Large intestine (tissue), 3 donors: ENCODE data around the gene COA8. TPM values are rescaled to one million over a fixed set of nuclear protein-coding genes. Genes with fewer than 3 reads are reported as not detected.

Source experiments
- DNase-seq, 2 donors: peaks; one replicate each; pipeline versions ENCODE4 v3.0.0 to v3.0.0-alpha.2; 2013
- H3K27ac ChIP-seq: one replicate; pipeline ENCODE4 v1.5.1; 2013; ENCODE audit warnings: low read length
- H3K27me3 ChIP-seq: 2 replicates; pipeline ENCODE4 v1.6.1; 2013; ENCODE audit warnings: low read length; ENCODE audit not compliant: control insufficient read depth, insufficient read depth
- H3K36me3 ChIP-seq: 2 replicates; pipeline ENCODE4 v1.6.1; 2013; ENCODE audit warnings: low read length; ENCODE audit not compliant: control insufficient read depth, insufficient read depth
- H3K4me1 ChIP-seq: one replicate; pipeline ENCODE4 v1.6.1; 2013; ENCODE audit warnings: low read length; ENCODE audit not compliant: control insufficient read depth, insufficient read depth
- H3K4me3 ChIP-seq: one replicate; pipeline ENCODE4 v1.5.1; 2013; ENCODE audit warnings: low read length
- H3K9me3 ChIP-seq: one replicate; pipeline ENCODE4 v1.6.1; 2013; ENCODE audit warnings: mild to moderate bottlenecking, low read depth, low read length, moderate library complexity; ENCODE audit not compliant: control insufficient read depth
- WGBS: methylation state at CpG from one replicate; pipeline ENCODE4 v1.1.5; 2013; ENCODE audit warnings: low lambda C conversion rate; ENCODE audit not compliant: insufficient coverage; 5-methylcytosine and 5-hydroxymethylcytosine counted together
- polyA plus RNA-seq: library from polyadenylated mRNA; unstranded; fragments of 120-200 nt; gene quantifications from one replicate; pipeline ENCODE4 v1.2.1, GENCODE V29; 2013

Gene COA8
- polyA plus RNA-seq, 1 donor: 45.6 TPM

DNA sequence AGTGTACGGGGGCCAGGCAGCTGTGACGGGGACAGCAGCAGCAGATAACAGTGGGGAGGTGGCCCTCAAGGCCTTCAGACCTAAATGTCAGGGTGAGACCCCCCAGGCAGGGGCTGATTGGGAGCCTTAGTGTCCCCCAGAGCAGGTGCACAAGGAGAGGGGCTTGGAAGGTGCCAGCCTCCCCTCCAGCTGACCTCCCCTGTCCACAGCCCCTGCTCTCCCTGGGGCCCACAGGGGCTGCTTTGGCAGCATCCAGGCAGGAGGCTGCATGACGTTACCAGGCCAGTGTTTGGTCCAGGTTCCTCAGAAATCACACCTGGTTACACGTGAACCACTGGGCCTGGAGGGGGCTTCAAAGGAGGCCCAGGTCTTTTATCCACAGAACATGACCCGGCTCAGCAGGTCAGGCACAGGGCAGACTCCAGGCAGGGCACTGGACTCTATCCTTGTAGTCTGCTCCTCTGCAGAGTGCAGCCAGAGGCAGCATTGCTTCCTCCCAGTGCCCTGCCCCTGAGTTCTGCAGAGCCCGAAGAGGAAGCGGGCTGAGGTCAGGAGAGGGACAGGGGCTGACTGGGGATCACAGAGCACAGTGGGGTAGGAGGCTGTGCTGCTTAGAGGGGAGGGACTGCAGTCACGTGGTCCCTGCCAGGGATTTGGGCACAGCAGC lies 36.4 kb upstream of the COA8 start:
- Histone ChIP-seq H3K36me3 (peaks cover 9% of the 10 kb centered on the region), H3K27me3 (peaks cover 2% of the 10 kb centered on the region), H3K4me3 (no peak overlapping the region), H3K27ac (peak overlapping the region; percentile 91), H3K4me1 (peaks cover 68% of the 10 kb centered on the region), H3K9me3 (peaks cover 6% of the 10 kb centered on the region)
- no peak for DNase-seq
- WGBS: no CpG with 5 or more reads among the region's 8 CpGs

DNA sequence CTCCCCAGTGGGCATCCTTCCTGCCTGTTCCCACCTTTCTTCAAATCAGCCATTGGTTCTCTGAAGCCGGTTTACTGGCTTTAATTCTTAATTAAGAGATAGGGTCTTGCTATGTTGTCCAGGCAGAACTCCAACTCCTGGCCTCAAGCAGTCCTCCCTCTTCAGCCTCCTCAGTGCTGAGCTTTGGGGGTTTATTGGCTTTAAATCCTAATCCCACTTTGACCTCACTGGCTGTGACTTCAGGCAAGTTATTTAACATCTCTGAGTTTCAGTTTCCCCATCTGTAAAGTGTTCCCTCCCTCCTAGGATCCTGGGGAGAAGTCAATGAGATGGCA lies 35.9 kb upstream of the COA8 start:
- H3K9me3 ChIP-seq: peaks cover 6% of the 10 kb centered on the region
- peak overlapping the region; percentile 91 for H3K27ac ChIP-seq
- peaks cover 2% of the 10 kb centered on the region for H3K27me3 ChIP-seq
- no CpG with 5 or more reads among the region's 1 CpG for WGBS
- H3K4me3 ChIP-seq: no peak overlapping the region
- peaks cover 10% of the 10 kb centered on the region for H3K36me3 ChIP-seq
- H3K4me1 ChIP-seq: peaks cover 68% of the 10 kb centered on the region
- no peak for DNase-seq

DNA sequence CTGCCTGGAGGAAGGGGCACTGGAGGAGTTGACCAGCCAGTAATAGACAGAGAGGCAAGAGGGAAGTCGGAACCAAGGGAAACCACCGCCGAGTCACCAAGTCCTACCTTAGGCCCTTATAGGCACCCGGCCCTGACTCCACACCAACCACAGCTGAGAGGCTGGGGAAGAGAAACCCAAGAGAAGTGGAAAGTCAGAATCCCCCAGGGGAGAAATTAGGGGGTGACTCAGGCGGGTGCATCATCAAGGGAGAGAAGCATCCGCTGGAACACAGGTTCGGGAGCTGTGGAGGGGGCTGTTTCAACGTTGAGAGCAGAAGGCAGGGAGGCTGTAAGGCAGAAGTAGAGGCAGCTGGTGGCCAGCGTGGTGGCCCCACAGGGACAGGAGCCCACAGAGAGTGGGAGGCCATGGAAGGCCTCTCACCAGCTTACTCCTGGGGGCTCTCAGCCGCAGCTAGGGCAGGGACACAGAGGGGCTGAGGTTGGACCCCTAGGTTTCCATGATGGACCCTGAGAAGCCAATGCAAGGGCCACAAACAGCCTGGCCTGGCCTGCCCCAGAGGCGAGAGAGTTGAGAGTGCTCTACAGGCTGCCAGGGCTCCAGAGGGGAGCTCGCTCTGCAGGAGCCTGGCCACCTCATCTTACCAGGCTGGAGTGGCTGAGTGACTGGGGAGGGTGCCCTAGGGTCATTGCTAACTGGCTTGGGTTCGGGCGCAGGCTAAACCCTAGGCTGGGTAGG lies 35.2 kb upstream of the COA8 start:
- Histone ChIP-seq H3K4me3 (peak overlapping the region; percentile 95), H3K36me3 (peaks cover 13% of the 10 kb centered on the region), H3K4me1 (peaks cover 73% of the 10 kb centered on the region), H3K9me3 (peaks cover 6% of the 10 kb centered on the region), H3K27ac (peak overlapping the region; percentile 98), H3K27me3 (peaks cover 2% of the 10 kb centered on the region)
- no CpG with 5 or more reads among the region's 14 CpGs for WGBS
- no peak for DNase-seq

DNA sequence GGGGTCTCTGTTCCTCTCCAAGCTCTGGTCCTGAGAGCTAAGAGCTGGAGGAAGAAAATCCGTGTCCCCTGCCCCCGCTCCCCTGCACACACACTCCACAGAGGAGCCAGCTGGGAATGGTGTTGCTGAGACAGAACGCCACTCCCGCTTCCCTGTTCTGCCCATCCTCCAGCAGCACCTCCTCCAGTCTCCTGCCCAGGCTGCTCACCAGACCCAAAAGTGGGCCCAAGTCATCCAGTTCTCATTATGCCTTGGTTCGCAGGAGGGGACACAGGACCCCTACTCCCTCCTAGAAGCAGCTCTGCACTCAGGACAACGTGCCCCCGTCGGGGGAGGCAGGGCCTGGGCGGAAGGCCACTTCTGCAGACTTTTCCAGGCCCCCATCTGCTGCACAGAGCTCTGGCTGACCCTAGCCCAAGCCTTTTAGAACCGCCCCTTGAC lies 34.6 kb upstream of the COA8 start:
- peak overlapping the region; percentile 95 for H3K4me3 ChIP-seq
- H3K27ac ChIP-seq: peak overlapping the region; percentile 98
- H3K27me3 ChIP-seq: peaks cover under 1% of the 10 kb centered on the region
- WGBS: no CpG with 5 or more reads among the region's 10 CpGs
- H3K4me1 ChIP-seq: peaks cover 79% of the 10 kb centered on the region
- peaks cover 6% of the 10 kb centered on the region for H3K9me3 ChIP-seq
- peak in 1 of 2 donors; percentile 53 for DNase-seq
- H3K36me3 ChIP-seq: peaks cover 19% of the 10 kb centered on the region

DNA sequence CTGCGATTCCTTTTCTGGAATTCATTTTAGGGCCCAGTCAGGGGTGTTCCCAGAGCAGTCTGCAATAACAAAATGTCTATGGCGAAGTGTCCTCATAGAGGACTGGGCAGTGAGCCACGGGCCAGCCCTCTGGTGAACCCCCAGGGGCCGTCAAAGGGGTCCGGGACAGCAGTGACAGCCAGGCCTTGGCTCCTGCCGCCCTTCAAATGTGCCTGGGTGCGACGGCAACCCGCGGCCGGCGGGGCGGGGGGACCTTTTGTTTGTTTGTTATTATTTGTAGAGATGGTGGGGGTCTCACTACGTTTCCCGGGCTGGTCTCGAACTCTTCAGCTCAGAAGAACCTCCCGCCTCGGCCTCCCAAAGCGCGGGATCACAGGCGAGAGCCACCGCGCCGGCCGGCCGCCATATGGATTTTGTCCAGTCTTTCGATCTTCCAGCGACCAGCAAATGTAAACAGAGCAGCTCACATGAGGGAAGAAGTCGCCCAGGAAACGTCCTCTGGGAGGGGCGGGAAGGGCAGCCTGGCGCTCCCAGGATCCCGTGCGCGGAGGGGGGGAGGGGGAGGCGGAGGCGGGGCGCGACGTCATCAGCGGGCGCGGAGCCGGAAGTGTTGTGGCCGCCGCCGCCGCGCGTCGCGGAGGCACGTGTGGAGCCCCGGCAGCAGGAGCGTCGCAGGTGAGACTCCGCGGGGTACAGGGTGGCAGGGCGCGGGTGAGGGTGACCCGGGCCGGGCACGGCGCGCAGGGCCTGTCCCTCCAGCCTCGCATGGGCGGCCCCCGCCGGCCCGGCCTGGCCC lies 34.0 kb upstream of the COA8 start, which contains the start of gene TRMT61A:
Gene TRMT61A (plus strand): TSS at position 610 of the 796 bp plus-strand sequence. CDS start 783 bp downstream, outside the sequence.
- DNase-seq: peak; percentile 90
- peaks cover 19% of the 10 kb centered on the region for H3K36me3 ChIP-seq
- no peaks in the 10 kb centered on the region for H3K27me3 ChIP-seq
- peaks cover 82% of the 10 kb centered on the region for H3K4me1 ChIP-seq
- no CpG with 5 or more reads among the region's 70 CpGs for WGBS
- H3K4me3 ChIP-seq: peak within 1 kb of the TSS; percentile 95
- peaks cover 6% of the 10 kb centered on the region for H3K9me3 ChIP-seq
- H3K27ac ChIP-seq: peak within 1 kb of the TSS; percentile 98

DNA sequence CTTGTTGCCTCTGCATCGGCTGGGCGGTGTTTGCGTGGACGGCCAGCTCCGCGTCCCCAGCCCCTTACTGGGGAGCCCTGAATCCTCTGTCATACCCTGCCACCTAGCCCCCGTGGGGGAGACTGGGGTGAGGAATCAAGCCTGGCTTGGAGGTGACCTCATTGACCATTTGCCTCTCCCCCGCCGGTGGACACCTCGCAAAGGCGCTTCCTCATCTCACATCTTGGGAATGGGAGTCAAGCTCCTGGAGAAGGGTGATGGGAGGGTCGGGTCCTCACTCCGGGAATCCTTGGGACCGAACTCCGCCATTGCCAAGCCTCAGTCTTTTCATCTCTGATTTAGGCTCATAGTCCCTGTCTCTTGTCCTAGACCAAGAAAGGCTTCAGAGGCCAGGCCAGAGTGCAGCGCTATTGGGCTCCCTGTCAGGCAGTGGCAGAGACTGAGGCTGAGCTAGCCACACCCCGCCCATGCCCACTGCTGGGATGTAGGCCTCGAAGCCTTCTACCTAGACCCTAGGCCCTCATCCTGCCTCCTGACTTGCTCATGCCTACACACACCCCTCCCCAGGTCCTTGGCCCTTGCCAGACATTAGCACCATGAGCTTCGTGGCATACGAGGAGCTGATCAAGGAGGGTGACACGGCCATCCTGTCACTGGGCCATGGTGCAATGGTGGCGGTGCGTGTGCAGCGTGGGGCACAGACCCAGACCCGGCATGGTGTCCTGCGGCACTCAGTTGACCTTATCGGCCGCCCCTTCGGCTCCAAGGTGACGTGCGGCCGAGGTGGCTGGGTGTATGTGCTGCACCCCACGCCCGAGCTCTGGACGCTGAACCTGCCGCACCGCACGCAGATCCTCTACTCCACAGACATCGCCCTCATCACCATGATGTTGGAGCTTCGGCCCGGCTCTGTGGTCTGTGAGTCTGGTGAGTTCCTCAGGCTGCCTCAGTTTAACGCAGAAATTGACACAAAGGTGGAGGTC lies 33.1 kb upstream of the COA8 start:
- 0% methylated on average over 1 of the region's 42 CpGs for WGBS
- Histone ChIP-seq H3K9me3 (peaks cover 8% of the 10 kb centered on the region), H3K4me1 (peaks cover 77% of the 10 kb centered on the region), H3K4me3 (peak overlapping the region; percentile 95), H3K27ac (no peak overlapping the region), H3K36me3 (peaks cover 22% of the 10 kb centered on the region), H3K27me3 (no peaks in the 10 kb centered on the region)
- no peak for DNase-seq

DNA sequence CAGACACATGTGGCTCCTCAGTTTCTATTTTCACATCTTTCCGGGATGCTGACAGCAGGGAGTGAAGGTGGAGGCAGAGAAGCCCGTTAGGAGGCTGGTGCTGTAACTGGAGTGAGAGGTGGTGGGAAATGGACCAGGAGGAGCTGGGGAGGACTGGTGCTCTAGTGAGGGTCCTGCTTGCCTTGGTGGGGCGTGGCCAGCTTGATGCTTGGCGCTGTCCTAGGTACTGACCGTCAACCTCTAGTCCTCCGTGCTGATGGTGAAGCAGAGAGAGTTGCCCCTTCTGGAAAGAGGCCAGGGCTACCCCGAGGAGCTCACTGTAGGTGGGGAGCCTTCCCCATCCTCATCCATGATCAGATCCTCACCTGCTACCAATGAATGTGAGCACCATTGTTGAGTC lies 32.4 kb upstream of the COA8 start:
- no peaks in the 10 kb centered on the region for H3K27me3 ChIP-seq
- H3K27ac ChIP-seq: no peak overlapping the region
- peaks cover 72% of the 10 kb centered on the region for H3K4me1 ChIP-seq
- H3K4me3 ChIP-seq: no peak overlapping the region
- peaks cover 29% of the 10 kb centered on the region for H3K36me3 ChIP-seq
- no peak for DNase-seq
- peaks cover 8% of the 10 kb centered on the region for H3K9me3 ChIP-seq
- no CpG with 5 or more reads among the region's 7 CpGs for WGBS

DNA sequence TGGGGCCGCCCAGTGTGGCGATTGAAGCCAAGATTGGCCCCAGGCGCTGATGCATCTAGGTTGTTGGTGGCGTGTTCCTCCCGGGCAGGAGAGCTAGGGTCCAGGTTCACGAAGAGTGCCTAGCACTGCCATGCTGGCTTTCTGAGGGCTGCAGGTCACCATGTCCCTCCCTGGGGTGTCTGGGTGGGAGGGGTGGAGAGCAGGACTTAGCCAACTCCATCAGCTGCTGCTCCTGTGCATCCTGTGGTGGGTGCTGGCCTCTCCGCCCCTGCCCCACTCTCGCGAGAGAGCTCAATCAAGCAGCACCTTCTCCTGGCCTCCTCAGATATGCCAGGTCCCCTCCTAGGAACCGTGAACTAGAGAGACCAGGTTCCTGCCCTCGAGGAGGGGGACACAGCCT lies 31.9 kb upstream of the COA8 start:
- Histone ChIP-seq H3K4me1 (peaks cover 68% of the 10 kb centered on the region), H3K27ac (no peak overlapping the region)
- no peak for DNase-seq

DNA sequence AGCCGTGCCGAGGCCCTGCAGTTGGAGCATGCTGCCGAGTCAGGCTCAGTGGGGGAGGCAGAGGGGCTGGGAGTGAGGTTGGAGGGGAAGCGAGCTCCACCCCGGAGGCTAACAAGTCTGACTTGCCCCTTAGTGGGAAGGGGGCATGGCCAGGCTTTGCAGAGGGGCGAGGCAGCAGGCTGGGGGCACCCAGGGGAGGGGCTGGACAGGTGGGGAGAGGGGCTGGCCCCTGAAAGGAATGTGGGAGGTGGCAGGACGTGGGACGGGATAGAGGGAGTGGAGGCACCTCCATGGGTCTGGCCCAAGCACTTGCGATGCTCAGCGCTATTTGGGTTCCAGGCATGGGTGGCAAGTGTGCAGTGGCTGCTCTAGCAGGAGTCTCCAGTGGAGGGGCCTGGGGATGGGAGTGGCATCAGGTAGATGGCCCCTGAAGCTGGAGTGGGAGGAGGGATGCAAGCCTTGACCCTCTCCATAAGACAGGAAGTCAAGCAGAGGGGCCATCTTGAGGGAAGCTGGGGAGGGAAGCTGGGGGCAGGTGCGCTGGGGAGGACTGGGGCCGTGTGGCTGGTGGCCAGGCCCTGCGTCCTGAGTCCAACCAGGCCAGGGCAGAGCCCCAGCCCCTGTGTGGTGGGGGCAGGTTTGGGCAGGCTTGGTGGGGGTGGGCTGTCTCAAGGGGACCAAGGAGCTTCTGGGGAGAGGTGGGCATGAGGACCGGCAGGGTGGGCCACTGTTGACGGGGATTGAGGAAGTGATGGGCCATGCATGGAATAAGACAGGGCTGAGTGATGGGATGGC lies 31.1 kb upstream of the COA8 start:
- H3K27me3 ChIP-seq: no peaks in the 10 kb centered on the region
- peaks cover 35% of the 10 kb centered on the region for H3K36me3 ChIP-seq
- no peak overlapping the region for H3K4me3 ChIP-seq
- no CpG with 5 or more reads among the region's 15 CpGs for WGBS
- peaks cover 60% of the 10 kb centered on the region for H3K4me1 ChIP-seq
- peaks cover 8% of the 10 kb centered on the region for H3K9me3 ChIP-seq
- H3K27ac ChIP-seq: no peak overlapping the region
- DNase-seq: no peak

More for the DNA sequence above, 31.9 kb upstream of the COA8 start:
- Histone ChIP-seq H3K9me3 (peaks cover 8% of the 10 kb centered on the region), H3K36me3 (peaks cover 32% of the 10 kb centered on the region), H3K4me3 (no peak overlapping the region), H3K27me3 (no peaks in the 10 kb centered on the region)
- WGBS: no CpG with 5 or more reads among the region's 11 CpGs
